Upper lobe of left lung (tissue), 6 donors: ENCODE data around the gene ITGA5. TPM values are rescaled to one million over a fixed set of nuclear protein-coding genes. Genes with fewer than 3 reads are reported as not detected.

Experiments used
- ATAC-seq, 2 donors: fragments of 200-7000 bp; cut with Tn5 transposase; one replicate each; pipeline ENCODE4 v1.9.1; 2022; ENCODE audit warnings: mild to moderate bottlenecking in 2 of 2, moderate library complexity in 2 of 2; ENCODE audit not compliant: low FRiP score in 2 of 2
- DNase-seq, 2 donors: peaks; one replicate each; pipeline ENCODE4 v3.0.0-alpha.2; 2019 to 2020
- H3K27ac ChIP-seq, 4 donors: fragments of 200-600 bp; sonication (generic); one replicate each; pipeline ENCODE4 v1.5.1; 2016 to 2019
- H3K27me3 ChIP-seq, 4 donors: fragments of 200-600 bp; sonication (generic); one replicate each; pipeline ENCODE4 v1.5.1; 2017 to 2019
- H3K36me3 ChIP-seq, 4 donors: fragments of 200-600 bp; sonication (generic); one replicate each; pipeline ENCODE4 v1.5.1; 2016 to 2019
- H3K4me1 ChIP-seq, 4 donors: fragments of 200-600 bp; sonication (generic); one replicate each; pipeline ENCODE4 v1.5.1; 2018 to 2019
- H3K4me3 ChIP-seq, 4 donors: fragments of 200-600 bp; sonication (generic); one replicate each; pipeline ENCODE4 v1.5.1; 2017 to 2019; ENCODE audit warnings: mild to moderate bottlenecking in 2 of 4, moderate library complexity in 1 of 4
- H3K9me3 ChIP-seq, 4 donors: fragments of 200-600 bp; sonication (generic); one replicate each; pipeline ENCODE4 v1.5.1; 2018 to 2019
- EP300 ChIP-seq, 4 donors: sonication (generic); formaldehyde crosslinking; IDR thresholded peaks; one replicate each; pipeline ENCODE4 v1.5.1; 2017; ENCODE audit warnings: antibody characterized with exemption in 4 of 4, control low read depth in 2 of 4
- POLR2A ChIP-seq, 4 donors: fragments of 450-650 bp; IDR thresholded peaks; one replicate each; pipeline ENCODE4 v1.5.1; 2016 to 2017; ENCODE audit warnings: antibody characterized with exemption in 4 of 4, mild to moderate bottlenecking in 2 of 4
- POLR2AphosphoS5 ChIP-seq, 2 donors: sonication (generic); formaldehyde crosslinking; IDR thresholded peaks; one replicate each; pipeline ENCODE4 v1.5.1; 2017; ENCODE audit warnings: antibody characterized with exemption in 2 of 2
- WGBS, 2 donors: methylation state at CpG; one replicate each; pipeline ENCODE4 v1.1.5; 2017 to 2018; 5-methylcytosine and 5-hydroxymethylcytosine counted together
- total RNA-seq, 6 donors: library from RNA; depleted of rRNA in 4 of 6; stranded (reverse); fragments of >200 nt in 4 of 6; gene quantifications; one replicate each; pipeline versions ENCODE4 v1.1.0 to v1.2.1, GENCODE V29; 2016 to 2021
- TF ChIP-seq, protein P1 (sequence below), 6 experiments: fragments of 450-650 bp in 4 of 6; fragments of 200-600 bp in 2 of 6; sonication (generic) in 2 of 6; IDR thresholded peaks; one replicate each; pipeline ENCODE4 v1.5.1; 2016 to 2019; ENCODE audit warnings: antibody characterized with exemption in 6 of 6
- donor health status: DM: no; HTN: no; CAD: no; lungs with moderate emphysema.
- donor health status: DM: no; HTN: yes; CAD: no; lungs with severe emphysema.

Gene ITGA5
- total RNA-seq, 6 donors from 2014 or later, result 48.3 to 146 (median 92.6) TPM

DNA sequence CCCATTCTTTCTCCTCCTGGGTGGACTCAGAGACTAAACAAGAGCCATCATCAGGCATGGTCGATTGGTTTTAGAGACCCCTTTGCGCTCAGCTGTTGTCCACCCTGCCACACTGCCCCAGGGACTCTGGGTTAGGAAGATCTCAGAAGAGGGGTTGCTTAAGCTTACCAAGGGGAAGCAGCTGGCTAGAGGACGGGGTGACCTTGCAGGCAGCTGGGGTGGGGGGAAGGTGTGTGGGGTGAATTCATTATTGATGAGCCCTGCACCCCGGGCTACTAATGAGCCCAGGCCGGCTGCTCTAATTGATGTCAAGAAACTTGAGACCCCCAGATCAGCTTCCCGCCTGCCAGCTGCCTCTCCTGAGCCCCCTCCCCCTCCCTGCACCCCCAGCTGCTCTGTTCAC is 25.9 kb downstream of the ITGA5 start:
- Histone ChIP-seq H3K9me3 (no peaks in the 10 kb centered on the region), H3K36me3 (peaks cover 4 to 52% (median 34%) of the 10 kb centered on the region in 4 donors), H3K27me3 (no peaks in the 10 kb centered on the region), H3K4me3 (no peak overlapping the region), H3K4me1 (peaks cover 12 to 27% (median 12%) of the 10 kb centered on the region in 4 donors), H3K27ac (peak overlapping the region in 1 of 4 donors; percentile 52)
- WGBS, 2 donors, result 63 to 64% methylated on average over 6 of the region's 6 CpGs
- ATAC-seq, result no peak
- DNase-seq, result no peak
- TF ChIP-seq EP300 (IDR thresholded peaks at IDR 0.05), result no peak
- TF ChIP-seq POLR2AphosphoS5 (IDR thresholded peaks at IDR 0.05), result no peak
- TF ChIP-seq, protein P1, sequence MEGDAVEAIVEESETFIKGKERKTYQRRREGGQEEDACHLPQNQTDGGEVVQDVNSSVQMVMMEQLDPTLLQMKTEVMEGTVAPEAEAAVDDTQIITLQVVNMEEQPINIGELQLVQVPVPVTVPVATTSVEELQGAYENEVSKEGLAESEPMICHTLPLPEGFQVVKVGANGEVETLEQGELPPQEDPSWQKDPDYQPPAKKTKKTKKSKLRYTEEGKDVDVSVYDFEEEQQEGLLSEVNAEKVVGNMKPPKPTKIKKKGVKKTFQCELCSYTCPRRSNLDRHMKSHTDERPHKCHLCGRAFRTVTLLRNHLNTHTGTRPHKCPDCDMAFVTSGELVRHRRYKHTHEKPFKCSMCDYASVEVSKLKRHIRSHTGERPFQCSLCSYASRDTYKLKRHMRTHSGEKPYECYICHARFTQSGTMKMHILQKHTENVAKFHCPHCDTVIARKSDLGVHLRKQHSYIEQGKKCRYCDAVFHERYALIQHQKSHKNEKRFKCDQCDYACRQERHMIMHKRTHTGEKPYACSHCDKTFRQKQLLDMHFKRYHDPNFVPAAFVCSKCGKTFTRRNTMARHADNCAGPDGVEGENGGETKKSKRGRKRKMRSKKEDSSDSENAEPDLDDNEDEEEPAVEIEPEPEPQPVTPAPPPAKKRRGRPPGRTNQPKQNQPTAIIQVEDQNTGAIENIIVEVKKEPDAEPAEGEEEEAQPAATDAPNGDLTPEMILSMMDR (IDR thresholded peaks at IDR 0.05), result no peak

DNA sequence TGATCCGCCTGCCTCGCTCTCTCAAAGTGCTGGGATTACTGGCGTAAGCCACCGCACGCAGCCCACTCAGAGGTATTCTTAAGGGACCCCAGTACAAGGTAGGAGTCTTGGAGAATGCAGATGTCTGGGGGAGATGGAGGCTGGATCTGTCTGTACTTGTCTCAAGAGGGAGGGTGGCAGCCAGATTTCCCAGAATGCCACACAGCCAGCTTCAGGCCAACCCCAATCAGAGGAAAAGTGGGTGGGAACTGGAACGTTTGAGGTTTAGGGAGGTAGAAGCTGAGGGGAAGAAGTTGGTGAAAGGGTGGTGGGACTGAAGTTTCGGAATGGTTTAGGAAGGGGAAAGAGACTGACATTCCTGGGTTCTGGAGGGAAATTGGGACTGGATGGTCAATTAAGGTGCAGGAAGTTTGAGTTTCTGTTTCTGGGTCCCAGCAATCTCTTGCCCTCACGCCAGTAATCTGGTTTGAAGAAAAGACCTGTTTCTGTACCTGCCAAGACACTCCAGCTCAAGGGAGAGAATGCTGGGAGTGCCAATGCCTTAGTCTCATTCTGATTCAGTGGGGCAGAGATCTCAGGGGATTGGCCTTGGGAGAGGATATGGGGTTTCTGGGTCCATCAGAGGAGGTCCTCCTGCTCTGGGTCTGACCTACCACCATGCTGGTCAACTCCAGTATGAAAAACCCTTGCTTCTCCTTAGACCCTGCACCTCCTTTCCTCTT is 26.4 kb downstream of the ITGA5 start:
- peaks cover 13 to 31% (median 16%) of the 10 kb centered on the region in 4 donors for H3K4me1 ChIP-seq
- H3K9me3 ChIP-seq, result no peaks in the 10 kb centered on the region
- WGBS, 2 donors, result 80 to 82% methylated on average over 7 to 8 of the region's 8 CpGs
- H3K4me3 ChIP-seq, result no peak overlapping the region
- ATAC-seq (no peak), DNase-seq (no peak)
- no peaks in the 10 kb centered on the region for H3K27me3 ChIP-seq
- TF ChIP-seq POLR2AphosphoS5 (IDR thresholded peaks at IDR 0.05) (no peak), POLR2A (IDR thresholded peaks at IDR 0.05) (no peak), EP300 (IDR thresholded peaks at IDR 0.05) (no peak)
- TF ChIP-seq, protein P1 (IDR thresholded peaks at IDR 0.05), result no peak
- peaks cover 4 to 47% (median 29%) of the 10 kb centered on the region in 4 donors for H3K36me3 ChIP-seq
- no peak overlapping the region for H3K27ac ChIP-seq

DNA sequence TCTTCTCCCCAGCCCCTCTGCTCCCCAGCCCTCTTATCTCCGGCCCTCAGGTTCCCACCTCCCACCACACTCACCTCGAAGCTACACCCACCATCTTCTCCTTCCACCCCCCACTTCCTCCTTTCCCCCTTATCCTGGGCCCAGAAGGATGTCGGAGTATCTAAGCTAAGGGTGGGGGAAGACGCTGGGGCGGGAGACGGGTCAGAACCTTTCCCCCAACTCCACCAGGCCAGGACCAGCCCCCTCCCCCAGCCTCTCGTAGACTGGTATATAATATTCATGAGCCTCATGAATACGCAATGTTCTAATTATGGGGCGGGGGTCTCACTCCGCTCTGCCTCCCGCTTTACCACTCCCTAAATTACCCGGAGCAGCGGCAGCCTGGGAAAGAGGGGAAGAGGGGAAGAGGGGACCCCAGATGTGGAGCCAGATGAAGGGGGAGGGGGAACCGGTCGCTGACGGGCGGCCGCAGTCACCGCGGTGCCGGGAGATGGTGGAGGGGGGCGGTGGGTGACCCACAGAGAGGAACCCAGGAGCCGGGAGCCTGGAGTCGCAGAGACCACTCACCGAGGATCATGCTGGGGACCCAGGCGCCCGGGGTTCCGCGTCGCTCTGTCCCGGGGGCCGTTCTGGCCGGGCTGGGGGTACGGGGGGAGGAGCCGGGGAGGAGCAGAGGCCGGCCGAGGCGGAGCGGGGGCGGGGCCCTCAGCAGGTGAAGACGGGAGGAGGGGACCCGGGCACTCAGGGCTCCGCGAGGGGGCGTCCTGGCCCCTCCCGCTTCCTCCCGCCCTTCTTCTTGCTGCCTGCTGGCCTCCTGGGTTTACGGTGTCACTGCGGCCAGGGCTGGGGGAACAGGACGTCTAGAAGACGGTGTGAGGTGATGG is 28.2 kb downstream of the ITGA5 start:
- H3K4me1 ChIP-seq, result peaks cover 14 to 36% (median 18%) of the 10 kb centered on the region in 4 donors

DNA sequence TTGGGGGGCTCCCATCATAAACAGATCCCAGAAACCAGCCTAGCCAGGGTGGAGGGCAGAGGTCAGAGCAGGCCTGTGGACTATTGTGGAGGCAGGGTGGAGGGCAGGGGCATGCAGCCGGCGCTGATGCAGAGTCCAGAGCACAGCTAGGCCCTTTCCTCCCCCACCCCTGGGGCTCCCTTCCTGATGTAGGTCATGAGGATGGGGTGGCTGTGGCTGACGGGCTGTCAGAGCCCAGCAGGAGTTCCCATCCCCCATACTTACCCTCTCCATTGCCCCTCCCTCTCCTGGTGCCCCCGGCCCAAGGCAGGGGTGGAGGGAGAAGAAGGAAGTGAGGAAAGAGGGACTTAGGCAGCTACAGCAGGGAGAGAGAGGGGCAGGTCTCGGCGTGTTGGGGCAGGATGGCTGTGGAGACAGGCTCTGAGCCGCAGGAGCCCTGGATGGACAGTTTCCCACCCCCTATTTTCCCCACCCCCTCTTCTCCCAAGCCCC is 28.8 kb downstream of the ITGA5 start:
- Histone ChIP-seq H3K36me3 (peaks cover 0 to 22% (median 7%) of the 10 kb centered on the region in 4 donors), H3K9me3 (no peaks in the 10 kb centered on the region), H3K27me3 (no peaks in the 10 kb centered on the region), H3K4me1 (peaks cover 14 to 43% (median 25%) of the 10 kb centered on the region in 4 donors), H3K27ac (peak overlapping the region in 1 of 4 donors; percentile 46), H3K4me3 (no peak overlapping the region)
- TF ChIP-seq EP300 (IDR thresholded peaks at IDR 0.05) (no peak), POLR2AphosphoS5 (IDR thresholded peaks at IDR 0.05) (no peak)
- TF ChIP-seq, protein P1 (IDR thresholded peaks at IDR 0.05), result no peak
- 65 to 72% methylated on average over 7 of the region's 7 CpGs for WGBS, 2 donors
- peak in 1 of 2 donors; percentile 2 for ATAC-seq
- peak in 1 of 2 donors; percentile 50 for DNase-seq

More for the DNA sequence above, 28.2 kb downstream of the ITGA5 start:
- DNase-seq, result peak; percentile 68 to 91
- ATAC-seq, result peak in 1 of 2 donors; percentile 22
- Histone ChIP-seq H3K27me3 (no peaks in the 10 kb centered on the region), H3K4me3 (peak overlapping the region in 3 of 4 donors; percentile 41 to 54 (median 51)), H3K36me3 (peaks cover 0 to 29% (median 13%) of the 10 kb centered on the region in 4 donors), H3K27ac (peak overlapping the region in 2 of 4 donors; percentile 37 to 46), H3K9me3 (no peaks in the 10 kb centered on the region)
- TF ChIP-seq, protein P1 (IDR thresholded peaks at IDR 0.05), result no peak
- TF ChIP-seq EP300 (IDR thresholded peaks at IDR 0.05) (no peak), POLR2AphosphoS5 (IDR thresholded peaks at IDR 0.05) (no peak), POLR2A (IDR thresholded peaks at IDR 0.05) (no peak)
- WGBS, 2 donors, result 26 to 29% methylated on average over 36 to 51 of the region's 51 CpGs
